T-helper 2 cell treated with Interferon-gamma antibody and Interleukin-4, amounts not matched to agents 5 μg/mL and 100 μg/mL, for 36 hours (primary cell): Measurements from ENCODE around the gene NBPF14.
A peak's percentile ranks its signal among the peaks of the same experiment; 100 is the strongest.
"Not testable (repeated sequence)": the region's sequence is repeated elsewhere in the genome, so short reads cannot be mapped to it uniquely, and the experiment has no call there.

Experiments
- DNase-seq: peaks from one replicate; pipeline ENCODE4 v3.0.0; 2021; ENCODE audit warnings: low spot score
- H3K27ac Mint-ChIP-seq: one replicate; pipeline ENCODE4 v1.8.0; 2021; ENCODE audit warnings: mild to moderate bottlenecking, mixed read lengths
- H3K27me3 Mint-ChIP-seq: one replicate; pipeline ENCODE4 v1.8.0; 2021; ENCODE audit warnings: low read depth, mixed read lengths
- H3K36me3 Mint-ChIP-seq: one replicate; pipeline ENCODE4 v1.8.0; 2021; ENCODE audit warnings: low read depth, mixed read lengths
- H3K4me1 Mint-ChIP-seq: one replicate; pipeline ENCODE4 v1.8.0; 2021; ENCODE audit warnings: low read depth, mixed read lengths
- H3K4me3 Mint-ChIP-seq: one replicate; pipeline ENCODE4 v1.8.0; 2022; ENCODE audit warnings: mild to moderate bottlenecking, moderate library complexity, mixed read lengths
- H3K9me3 Mint-ChIP-seq: one replicate; pipeline ENCODE4 v1.8.0; 2021; ENCODE audit warnings: mixed read lengths

NBPF14 gene, protein sequence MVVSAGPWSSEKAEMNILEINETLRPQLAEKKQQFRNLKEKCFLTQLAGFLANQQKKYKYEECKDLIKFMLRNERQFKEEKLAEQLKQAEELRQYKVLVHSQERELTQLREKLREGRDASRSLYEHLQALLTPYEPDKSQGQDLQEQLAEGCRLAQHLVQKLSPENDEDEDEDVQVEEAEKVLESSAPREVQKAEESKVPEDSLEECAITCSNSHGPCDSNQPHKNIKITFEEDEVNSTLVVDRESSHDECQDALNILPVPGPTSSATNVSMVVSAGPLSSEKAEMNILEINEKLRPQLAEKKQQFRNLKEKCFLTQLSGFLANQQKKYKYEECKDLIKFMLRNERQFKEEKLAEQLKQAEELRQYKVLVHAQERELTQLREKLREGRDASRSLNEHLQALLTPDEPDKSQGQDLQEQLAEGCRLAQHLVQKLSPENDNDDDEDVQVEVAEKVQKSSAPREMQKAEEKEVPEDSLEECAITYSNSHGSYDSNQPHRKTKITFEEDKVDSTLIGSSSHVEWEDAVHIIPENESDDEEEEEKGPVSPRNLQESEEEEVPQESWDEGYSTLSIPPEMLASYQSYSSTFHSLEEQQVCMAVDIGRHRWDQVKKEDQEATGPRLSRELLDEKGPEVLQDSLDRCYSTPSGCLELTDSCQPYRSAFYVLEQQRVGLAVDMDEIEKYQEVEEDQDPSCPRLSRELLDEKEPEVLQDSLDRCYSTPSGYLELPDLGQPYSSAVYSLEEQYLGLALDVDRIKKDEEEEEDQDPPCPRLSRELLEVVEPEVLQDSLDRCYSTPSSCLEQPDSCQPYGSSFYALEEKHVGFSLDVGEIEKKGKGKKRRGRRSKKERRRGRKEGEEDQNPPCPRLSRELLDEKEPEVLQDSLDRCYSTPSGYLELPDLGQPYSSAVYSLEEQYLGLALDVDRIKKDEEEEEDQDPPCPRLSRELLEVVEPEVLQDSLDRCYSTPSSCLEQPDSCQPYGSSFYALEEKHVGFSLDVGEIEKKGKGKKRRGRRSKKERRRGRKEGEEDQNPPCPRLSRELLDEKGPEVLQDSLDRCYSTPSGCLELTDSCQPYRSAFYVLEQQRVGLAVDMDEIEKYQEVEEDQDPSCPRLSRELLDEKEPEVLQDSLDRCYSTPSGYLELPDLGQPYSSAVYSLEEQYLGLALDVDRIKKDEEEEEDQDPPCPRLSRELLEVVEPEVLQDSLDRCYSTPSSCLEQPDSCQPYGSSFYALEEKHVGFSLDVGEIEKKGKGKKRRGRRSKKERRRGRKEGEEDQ (N-terminal part only)

DNA sequence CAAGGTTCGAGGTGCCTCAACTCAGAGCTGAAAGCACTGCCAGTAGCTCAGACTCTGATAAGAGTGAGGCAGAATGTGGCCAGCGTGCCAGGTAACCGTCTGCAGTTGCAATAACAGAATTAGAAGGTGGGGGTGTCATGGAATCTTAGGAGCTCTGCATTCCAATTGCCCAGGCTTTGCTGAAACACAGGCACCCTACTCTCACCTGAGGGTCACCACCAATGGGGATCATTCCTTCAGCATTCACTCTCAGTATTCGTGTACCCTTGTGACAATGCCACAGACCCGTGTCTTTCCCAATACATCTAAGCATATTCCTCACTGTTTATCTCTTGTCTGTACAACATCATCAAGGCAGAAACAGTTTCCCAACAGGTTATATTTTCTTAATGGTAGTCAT is at the start of gene NBPF14:
Gene NBPF14 (minus strand): TSS at position 101 of the 400 bp plus-strand sequence. CDS start 294 bp downstream, outside the sequence.
- not testable (repeated sequence) for H3K9me3 Mint-ChIP-seq, DNase-seq, H3K36me3 Mint-ChIP-seq, H3K4me1 Mint-ChIP-seq, H3K27ac Mint-ChIP-seq, H3K27me3 Mint-ChIP-seq, H3K4me3 Mint-ChIP-seq

DNA sequence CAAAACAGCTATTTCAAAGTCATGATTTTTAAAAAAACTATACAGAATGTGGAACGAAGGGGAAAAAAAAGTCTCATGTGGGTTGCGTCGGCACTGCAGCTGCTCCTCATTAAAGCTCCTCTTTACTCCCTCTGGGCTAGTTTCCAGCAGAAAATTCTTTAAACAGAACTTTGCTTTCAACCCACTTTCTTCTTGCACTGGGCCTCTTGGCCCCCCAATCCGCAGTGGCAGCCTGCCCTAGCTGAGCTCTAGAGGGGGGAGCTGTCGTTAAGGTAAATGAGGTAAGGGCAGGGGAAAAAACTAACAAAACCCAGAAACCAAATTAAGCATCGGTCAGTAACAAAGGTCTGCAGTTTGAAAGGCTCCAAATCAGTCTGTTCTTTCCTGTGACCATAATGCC is 29.6 kb upstream of the NBPF14 start:
- not testable (repeated sequence) for H3K36me3 Mint-ChIP-seq, H3K4me1 Mint-ChIP-seq, H3K27me3 Mint-ChIP-seq, H3K4me3 Mint-ChIP-seq, H3K9me3 Mint-ChIP-seq, H3K27ac Mint-ChIP-seq, DNase-seq

DNA sequence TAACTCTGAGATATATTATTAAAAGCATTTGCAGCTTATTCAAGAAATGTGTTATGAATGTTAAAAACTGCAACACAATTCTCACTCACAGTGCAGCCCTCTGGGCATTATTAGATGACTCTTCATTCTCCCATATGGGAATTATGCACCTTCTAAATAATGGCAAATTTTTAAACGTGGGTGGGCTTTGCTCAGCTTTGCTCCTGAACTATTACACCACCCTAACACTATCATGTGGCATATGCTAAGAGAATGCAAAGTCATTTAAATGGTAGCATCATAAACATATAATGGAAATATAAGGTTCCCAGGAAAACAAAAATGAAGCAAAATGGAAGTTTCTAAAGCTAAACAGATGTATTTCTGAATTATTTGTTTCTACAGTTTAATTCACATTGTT is 22.4 kb upstream of the NBPF14 start:
- DNase-seq, H3K27ac Mint-ChIP-seq, H3K4me1 Mint-ChIP-seq, H3K4me3 Mint-ChIP-seq, H3K27me3 Mint-ChIP-seq, H3K36me3 Mint-ChIP-seq, H3K9me3 Mint-ChIP-seq: not testable (repeated sequence)

DNA sequence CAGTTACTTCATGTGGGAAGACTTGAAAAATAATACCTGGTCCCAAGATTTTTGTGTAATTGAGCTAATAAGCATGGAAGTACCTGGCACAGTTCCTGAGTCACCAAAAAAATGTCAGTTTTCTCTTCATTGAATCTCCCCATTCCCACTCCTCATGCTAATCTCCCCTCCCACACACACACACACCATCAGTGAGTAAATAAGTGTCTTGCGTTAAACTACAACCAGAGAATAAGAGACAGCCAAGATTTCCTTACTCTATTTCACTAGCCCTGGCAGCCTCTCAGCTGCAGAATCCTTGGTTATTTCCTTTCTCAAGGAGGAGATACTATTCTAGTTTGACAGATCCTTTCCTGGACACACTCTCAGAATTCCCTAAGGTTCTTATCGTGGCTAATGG is 9.5 kb upstream of the NBPF14 start:
- DNase-seq, H3K27me3 Mint-ChIP-seq, H3K9me3 Mint-ChIP-seq, H3K4me3 Mint-ChIP-seq, H3K36me3 Mint-ChIP-seq, H3K4me1 Mint-ChIP-seq: not testable (repeated sequence)
- peak overlapping the region; percentile 8 for H3K27ac Mint-ChIP-seq

DNA sequence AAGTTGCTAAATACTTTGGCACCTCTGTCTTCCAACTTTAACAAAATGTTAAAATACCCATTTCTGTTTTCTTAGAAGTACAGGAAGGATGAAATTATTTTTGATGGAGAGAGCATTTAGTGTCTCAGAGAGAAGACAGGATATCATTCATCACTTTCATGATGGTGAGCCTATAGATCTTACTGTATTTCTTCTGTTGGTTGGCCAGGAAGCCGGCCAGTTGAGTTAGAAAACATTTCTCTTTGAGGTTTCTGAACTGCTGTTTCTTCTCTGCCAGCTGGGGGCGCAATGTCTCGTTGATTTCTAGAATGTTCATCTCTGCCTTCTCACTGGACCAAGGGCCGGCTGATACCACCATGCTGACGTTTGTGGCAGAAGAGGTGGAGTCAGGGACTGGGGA is 451 bp downstream of the NBPF14 start:
- not testable (repeated sequence) for H3K27me3 Mint-ChIP-seq, H3K9me3 Mint-ChIP-seq

DNA sequence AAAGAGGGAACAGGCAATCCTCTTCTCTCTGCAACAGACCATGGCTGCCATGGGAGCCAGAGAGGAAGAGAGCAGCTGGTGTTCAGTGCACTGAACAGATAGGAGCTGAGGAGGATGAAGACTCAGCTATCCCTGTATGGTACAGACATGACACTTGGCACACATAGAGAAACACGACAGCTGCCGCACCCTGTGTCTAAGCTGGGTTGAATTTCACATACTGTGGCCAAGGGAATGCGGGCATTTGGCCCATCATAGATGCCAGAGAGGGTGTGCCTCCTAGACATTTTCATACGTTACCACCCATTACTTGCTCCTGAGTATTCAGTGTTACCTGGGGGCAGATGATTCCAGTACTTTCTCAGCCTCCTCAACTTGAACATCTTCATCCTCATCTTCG is 4.7 kb downstream of the NBPF14 start:
- not testable (repeated sequence) for H3K4me3 Mint-ChIP-seq, H3K27me3 Mint-ChIP-seq, H3K36me3 Mint-ChIP-seq, DNase-seq, H3K27ac Mint-ChIP-seq, H3K9me3 Mint-ChIP-seq, H3K4me1 Mint-ChIP-seq

More for the DNA sequence above, 451 bp downstream of the NBPF14 start:
- not testable (repeated sequence) for H3K27ac Mint-ChIP-seq, DNase-seq, H3K4me1 Mint-ChIP-seq, H3K4me3 Mint-ChIP-seq, H3K36me3 Mint-ChIP-seq

DNA sequence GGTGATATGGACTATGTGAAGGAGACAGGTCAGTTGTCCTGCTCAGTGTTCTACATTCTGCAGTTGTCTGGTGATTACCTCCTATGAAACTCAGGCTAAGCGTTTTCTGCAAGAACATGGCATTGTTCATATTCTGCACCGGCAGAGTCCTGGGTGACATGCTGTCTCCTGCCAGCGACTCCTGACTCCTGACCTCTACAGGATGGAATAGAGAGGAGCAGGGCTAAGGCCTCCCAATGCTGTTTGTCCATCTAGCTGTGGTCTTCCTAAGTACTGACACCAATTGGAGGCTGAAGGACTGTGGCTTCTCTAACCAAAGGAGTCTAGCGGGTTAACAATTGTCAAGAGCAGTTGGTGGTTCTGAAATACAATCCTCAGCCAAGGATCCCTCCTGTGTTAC is 63.7 kb downstream of the NBPF14 start:
- not testable (repeated sequence) for H3K27me3 Mint-ChIP-seq, H3K27ac Mint-ChIP-seq, DNase-seq

DNA sequence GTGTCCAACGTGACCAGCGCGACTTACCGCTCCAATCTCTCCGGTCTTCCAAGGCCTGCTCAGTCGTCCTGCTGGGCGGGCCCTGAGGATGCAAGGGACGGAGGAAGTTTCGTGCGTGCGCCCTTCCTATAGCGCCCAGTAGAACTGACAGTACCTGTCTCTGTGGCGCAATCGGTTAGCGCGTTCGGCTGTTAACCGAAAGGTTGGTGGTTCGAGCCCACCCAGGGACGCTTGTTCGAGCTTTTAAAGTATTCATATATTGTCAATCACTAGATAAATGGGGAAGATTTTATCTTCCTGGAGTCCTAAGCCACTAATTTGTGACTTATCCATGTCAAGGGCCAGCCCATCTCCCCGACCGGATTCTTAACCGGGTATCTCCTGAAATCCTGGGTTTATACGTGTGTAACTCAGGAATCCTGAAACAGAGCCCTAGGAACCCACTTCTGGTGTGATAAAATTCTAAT is 66.7 kb downstream of the NBPF14 start:
- peak; percentile 59 for DNase-seq
- H3K4me3 Mint-ChIP-seq = peak overlapping the region; percentile 80

More for the DNA sequence above, 63.7 kb downstream of the NBPF14 start:
- H3K36me3 Mint-ChIP-seq, H3K4me1 Mint-ChIP-seq, H3K4me3 Mint-ChIP-seq, H3K9me3 Mint-ChIP-seq: not testable (repeated sequence)

DNA sequence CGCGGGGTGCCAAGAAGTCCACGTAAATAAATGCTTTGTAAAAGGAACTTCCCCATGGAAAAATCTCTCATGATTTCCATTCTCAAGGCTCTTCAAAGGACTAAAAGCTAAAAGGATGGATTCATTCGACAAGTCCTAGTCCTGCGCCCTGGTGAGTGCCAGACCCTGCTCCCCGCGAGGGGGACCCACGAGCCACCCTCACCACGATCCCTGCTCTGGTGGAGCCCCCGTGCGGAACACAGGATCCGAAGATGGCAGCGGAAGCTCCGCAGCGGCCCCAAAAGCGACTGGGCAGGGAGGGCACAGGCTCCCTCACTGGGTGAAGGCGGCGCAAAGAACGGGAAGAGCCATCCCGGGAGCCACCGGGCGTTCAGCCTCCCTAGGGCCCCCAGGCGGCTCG is 67.2 kb downstream of the NBPF14 start:
- not testable (repeated sequence) for H3K4me3 Mint-ChIP-seq, H3K27ac Mint-ChIP-seq, DNase-seq

More for the DNA sequence above, 66.7 kb downstream of the NBPF14 start:
- H3K4me1 Mint-ChIP-seq, H3K9me3 Mint-ChIP-seq, H3K36me3 Mint-ChIP-seq, H3K27me3 Mint-ChIP-seq: not testable (repeated sequence)
- peak overlapping the region; percentile 63 for H3K27ac Mint-ChIP-seq

DNA sequence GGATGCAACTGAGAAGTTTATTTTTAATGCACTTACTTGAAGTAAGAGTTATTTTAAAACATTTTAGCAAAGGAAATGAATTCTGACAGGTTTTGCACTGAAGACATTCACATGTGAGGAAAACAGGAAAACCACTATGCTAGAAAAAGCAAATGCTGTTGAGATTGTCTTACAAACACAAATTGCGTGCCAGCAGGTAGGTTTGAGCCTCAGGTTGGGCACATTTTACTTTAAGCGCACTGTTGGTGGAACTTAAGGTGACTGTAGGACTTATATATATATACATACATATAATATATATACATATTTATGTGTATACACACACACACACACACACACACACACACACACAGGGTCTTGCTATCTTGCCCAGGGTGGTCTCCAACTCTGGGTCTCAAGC is 69.2 kb downstream of the NBPF14 start:
- H3K27me3 Mint-ChIP-seq, H3K4me1 Mint-ChIP-seq, H3K4me3 Mint-ChIP-seq, H3K36me3 Mint-ChIP-seq, H3K9me3 Mint-ChIP-seq, DNase-seq, H3K27ac Mint-ChIP-seq: not testable (repeated sequence)

More for the DNA sequence above, 67.2 kb downstream of the NBPF14 start:
- not testable (repeated sequence) for H3K9me3 Mint-ChIP-seq, H3K27me3 Mint-ChIP-seq, H3K4me1 Mint-ChIP-seq, H3K36me3 Mint-ChIP-seq

DNA sequence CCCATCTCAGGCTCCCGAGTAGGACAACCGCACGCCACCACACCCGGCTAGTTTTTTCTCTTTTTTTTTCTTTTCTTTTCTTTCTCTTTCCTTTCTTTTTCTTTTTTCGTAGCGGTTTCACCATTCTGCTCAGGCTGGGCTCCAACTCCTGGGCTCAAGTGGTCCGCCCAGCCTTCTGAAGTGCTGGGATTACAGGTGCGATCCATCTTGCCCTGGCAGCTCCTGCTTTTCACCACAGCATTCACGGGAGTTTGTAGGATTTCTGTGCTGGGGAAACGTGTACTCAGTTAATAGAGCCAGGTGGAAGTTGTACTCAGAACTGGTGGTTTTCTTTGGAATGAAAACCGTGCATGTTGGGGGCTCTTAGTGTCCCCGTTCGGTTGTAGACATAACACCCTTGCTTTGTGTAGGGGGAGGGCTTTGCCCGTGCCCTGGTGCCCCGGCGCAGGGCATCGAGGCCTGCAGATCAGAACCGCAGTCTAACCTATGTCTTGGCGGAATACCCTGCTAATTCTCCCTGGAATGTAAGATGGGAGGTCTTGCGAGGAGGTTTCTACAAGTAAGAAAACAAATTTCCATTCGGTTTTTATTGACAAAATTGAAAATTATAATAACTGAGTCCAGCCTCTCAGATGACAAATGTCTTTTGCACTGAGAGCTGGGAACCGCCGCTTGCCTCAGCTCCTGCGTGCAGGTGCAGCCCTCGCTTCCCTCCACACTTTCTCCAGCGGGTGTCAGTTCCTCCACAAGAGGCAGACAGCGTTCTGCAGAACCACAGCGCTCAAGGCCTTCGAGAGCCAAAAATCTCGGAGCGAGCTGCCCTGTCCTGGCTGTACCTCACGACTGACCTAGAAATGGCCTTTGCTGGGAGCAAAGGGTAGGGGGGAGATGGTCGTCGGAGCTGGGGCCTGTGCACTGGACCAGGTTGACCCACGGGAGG is 72.3 kb downstream of the NBPF14 start:
- H3K9me3 Mint-ChIP-seq, H3K4me1 Mint-ChIP-seq, H3K27me3 Mint-ChIP-seq, H3K36me3 Mint-ChIP-seq: not testable (repeated sequence)
- peak overlapping the region; percentile 99 for H3K27ac Mint-ChIP-seq
- peak; percentile 24 for DNase-seq
- peak overlapping the region; percentile 87 for H3K4me3 Mint-ChIP-seq

DNA sequence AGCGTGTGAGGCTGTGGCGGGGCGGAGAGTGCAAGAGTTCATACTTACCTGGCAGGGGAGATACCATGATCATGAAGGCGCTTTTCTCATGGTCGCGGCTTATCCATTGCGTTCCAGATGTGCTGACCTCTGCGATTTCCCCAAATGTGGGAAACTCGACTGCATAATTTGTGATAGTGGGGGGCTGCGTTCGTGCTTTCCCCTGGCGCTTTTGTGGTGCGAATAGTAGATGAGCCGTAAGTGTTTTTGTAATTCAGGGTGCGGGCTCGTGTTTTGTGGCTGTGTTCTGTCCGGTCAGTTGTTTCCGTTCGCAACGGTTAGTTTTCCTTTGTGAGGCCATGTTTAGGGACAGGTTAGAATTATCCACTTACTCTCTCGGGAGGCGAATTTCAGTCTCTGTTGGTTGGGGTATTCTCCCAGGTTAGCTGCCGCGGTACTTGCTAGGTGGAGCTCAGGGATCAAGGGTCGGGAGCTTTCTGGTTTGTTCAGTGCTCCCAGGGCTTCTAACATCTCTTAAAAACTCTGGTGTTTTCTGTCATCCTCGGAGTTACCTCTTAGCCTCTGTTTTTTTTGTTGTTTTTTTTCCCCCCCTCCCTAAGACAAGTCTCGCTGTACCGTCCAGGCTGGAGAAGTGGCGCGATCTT is 73.1 kb downstream of the NBPF14 start:
- peak; percentile 92 for DNase-seq
- not testable (repeated sequence) for H3K27me3 Mint-ChIP-seq, H3K4me1 Mint-ChIP-seq, H3K9me3 Mint-ChIP-seq, H3K36me3 Mint-ChIP-seq
- Mint-ChIP-seq H3K4me3 (peak overlapping the region; percentile 87), H3K27ac (peak overlapping the region; percentile 99)

DNA sequence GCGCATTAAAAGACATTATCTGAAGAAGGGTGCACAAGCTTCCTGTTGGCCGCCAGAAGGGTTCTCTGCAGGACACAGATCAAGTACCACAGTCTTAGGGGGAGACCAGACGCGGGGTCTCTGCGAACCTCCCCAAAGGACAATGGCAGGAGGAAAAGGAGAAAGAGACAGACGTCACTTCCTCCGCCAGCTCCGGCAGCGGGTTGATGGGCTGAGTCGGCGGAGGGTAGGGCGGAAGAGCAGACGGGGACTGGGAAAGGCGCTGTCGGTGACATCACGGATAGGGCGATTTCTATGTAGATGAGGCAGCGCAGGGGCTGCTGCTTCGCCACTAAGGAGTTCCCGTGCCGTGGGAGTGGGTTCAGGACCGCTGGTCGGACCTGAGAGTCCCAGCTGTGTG is 73.7 kb downstream of the NBPF14 start:
- H3K27me3 Mint-ChIP-seq, H3K4me1 Mint-ChIP-seq, H3K9me3 Mint-ChIP-seq, H3K36me3 Mint-ChIP-seq: not testable (repeated sequence)
- Mint-ChIP-seq H3K27ac (peak overlapping the region; percentile 99), H3K4me3 (peak overlapping the region; percentile 87)
- DNase-seq = peak; percentile 85
